PC-3 (cell line): Measurements from ENCODE around the gene PPP1R27.

ENCODE experiments used
- CTCF ChIP-seq: fragments of 300-600 bp; sonication (generic); conservative IDR thresholded peaks from 2 replicates; pipeline ENCODE4 v1.5.1; 2017; ENCODE audit warnings: antibody characterized with exemption, low read depth, mild to moderate bottlenecking, low read length
- EZH2 ChIP-seq: fragments of 300-600 bp; sonication (generic); IDR thresholded peaks from one replicate; pipeline ENCODE4 v1.6.1; 2017; ENCODE audit warnings: antibody characterized with exemption, mild to moderate bottlenecking, low read length; ENCODE audit not compliant: unreplicated experiment

- TF ChIP-seq CTCF (no peak), EZH2 (no peak)
These were observed 674 bp downstream of the PPP1R27 start for GRCh38 chr17:81833921-81834830.
